Neural progenitor cell (in vitro differentiated cells): ENCODE data around the gene CEP295NL. TPM values are rescaled to one million over a fixed set of nuclear protein-coding genes. Genes with fewer than 3 reads are reported as not detected.
"Not testable (repeated sequence)": the region's sequence is repeated elsewhere in the genome, so short reads cannot be mapped to it uniquely, and the experiment has no call there.

Experiments used
- DNase-seq: peaks from one replicate; pipeline ENCODE4 v3.0.0-alpha.2; 2016; ENCODE audit warnings: low spot score
- H2AFZ ChIP-seq: fragments of 200-600 bp; sonication (generic); replicated peaks from 2 replicates; pipeline ENCODE4 v1.6.1; 2016; ENCODE audit warnings: antibody characterized with exemption
- H3F3A ChIP-seq: fragments of 200-600 bp; sonication (generic); 2 replicates; pipeline ENCODE4 v1.6.1; 2016; ENCODE audit warnings: antibody characterized with exemption, low read depth
- H3K27ac ChIP-seq: fragments of 200-600 bp; sonication (generic); 2 replicates; pipeline ENCODE4 v1.5.1; 2016; ENCODE audit warnings: mild to moderate bottlenecking
- H3K27me3 ChIP-seq: fragments of 200-600 bp; sonication (generic); 2 replicates; pipeline ENCODE4 v1.6.1; 2016; ENCODE audit warnings: mild to moderate bottlenecking, moderate library complexity
- H3K36me3 ChIP-seq: fragments of 200-600 bp; sonication (generic); 2 replicates; pipeline ENCODE4 v1.5.1; 2016
- H3K4me1 ChIP-seq: fragments of 200-600 bp; sonication (generic); 2 replicates; pipeline ENCODE4 v1.6.1; 2016; ENCODE audit warnings: mixed run types
- H3K4me2 ChIP-seq: fragments of 200-600 bp; sonication (generic); 2 replicates; pipeline ENCODE4 v1.6.1; 2016
- H3K4me3 ChIP-seq: fragments of 200-600 bp; sonication (generic); 2 replicates; pipeline ENCODE4 v1.5.1; 2016
- H3K79me2 ChIP-seq: fragments of 200-600 bp; sonication (generic); 2 replicates; pipeline ENCODE4 v1.6.1; 2016; ENCODE audit warnings: low read depth
- H3K9ac ChIP-seq: fragments of 200-600 bp; sonication (generic); 2 replicates; pipeline ENCODE4 v1.6.1; 2016
- H3K9me3 ChIP-seq: fragments of 200-600 bp; sonication (generic); 2 replicates; pipeline ENCODE4 v1.5.1; 2016; ENCODE audit warnings: low read depth
- H4K20me1 ChIP-seq: fragments of 200-600 bp; sonication (generic); 2 replicates; pipeline ENCODE4 v1.6.1; 2016; ENCODE audit warnings: low read depth
- H3K27ac Mint-ChIP-seq: 3 replicates; pipeline ENCODE4 v1.8.0; 2021; ENCODE audit warnings: mixed read lengths
- H3K27me3 Mint-ChIP-seq: 2 replicates; pipeline ENCODE4 v1.8.0; 2022; ENCODE audit warnings: low read depth, mild to moderate bottlenecking, inconsistent platforms, moderate library complexity, mixed read lengths; ENCODE audit not compliant: insufficient read depth
- H3K36me3 Mint-ChIP-seq: 3 replicates; pipeline ENCODE4 v1.8.0; 2021; ENCODE audit warnings: mixed read lengths
- H3K4me1 Mint-ChIP-seq: 3 replicates; pipeline ENCODE4 v1.8.0; 2021; ENCODE audit warnings: mixed read lengths
- H3K4me3 Mint-ChIP-seq: 3 replicates; pipeline ENCODE4 v1.8.0; 2021; ENCODE audit warnings: mild to moderate bottlenecking, moderate library complexity, mixed read lengths
- H3K9me3 Mint-ChIP-seq: 3 replicates; pipeline ENCODE4 v1.8.0; 2020; ENCODE audit warnings: mixed read lengths
- EZH2 ChIP-seq: fragments of 200-600 bp; sonication (generic); IDR thresholded peaks from 2 replicates; pipeline ENCODE4 v1.6.1; 2017; ENCODE audit warnings: antibody characterized with exemption, mild to moderate bottlenecking, moderate library complexity
- EZH2phosphoT487 ChIP-seq: fragments of 200-600 bp; sonication (generic); IDR thresholded peaks from 2 replicates; pipeline ENCODE4 v1.6.1; 2017; ENCODE audit warnings: antibody characterized with exemption
- total RNA-seq: library from RNA; depleted of rRNA; stranded (reverse); fragments of >200 nt; gene quantifications from 2 replicates; pipeline ENCODE4 v1.2.3, GENCODE V29; 2015; ENCODE audit warnings: low replicate concordance
- TF ChIP-seq, protein P1 (sequence below): fragments of 200-600 bp; sonication (generic); IDR thresholded peaks from 2 replicates; pipeline ENCODE4 v1.5.1; 2017; ENCODE audit warnings: antibody characterized with exemption, mild to moderate bottlenecking

The CEP295NL gene
- total RNA-seq, 1 donor from 2014 or later = 0.39 TPM

DNA sequence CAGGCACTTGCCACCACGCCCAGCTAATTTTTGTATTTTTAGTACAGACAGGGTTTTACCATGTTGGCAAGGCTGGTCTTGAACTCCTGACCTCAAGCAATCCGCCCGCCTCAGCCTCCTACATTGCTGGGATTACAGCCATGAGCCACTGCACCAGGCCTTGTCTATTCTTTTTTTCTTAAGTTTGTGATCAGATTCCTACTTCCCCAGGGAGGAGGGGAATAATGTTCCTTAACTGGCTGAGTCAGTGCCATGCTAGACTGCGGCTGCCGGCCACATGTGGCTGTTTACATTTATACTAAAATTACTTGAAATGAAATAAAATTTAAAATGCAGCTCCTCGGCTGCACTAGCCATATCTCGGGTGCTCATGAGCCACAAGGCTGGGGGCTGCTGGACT is 34.6 kb downstream of the CEP295NL start:
- Mint-ChIP-seq H3K27ac (no peak overlapping the region), H3K36me3 (peaks cover 16% of the 10 kb centered on the region), H3K9me3 (no peaks in the 10 kb centered on the region), H3K27me3 (no peaks in the 10 kb centered on the region), H3K4me1 (peaks cover 11% of the 10 kb centered on the region), H3K4me3 (no peak overlapping the region)
- DNase-seq = no peak
- Histone ChIP-seq H2AFZ (no peak overlapping the region), H3K27me3 (no peaks in the 10 kb centered on the region), H3F3A (no peaks in the 10 kb centered on the region), H3K27ac (no peak overlapping the region), H3K9ac (no peak overlapping the region), H3K4me3 (no peak overlapping the region), H3K9me3 (no peaks in the 10 kb centered on the region), H4K20me1 (peaks cover 7% of the 10 kb centered on the region), H3K36me3 (no peaks in the 10 kb centered on the region), H3K79me2 (no peaks in the 10 kb centered on the region), H3K4me2 (no peak overlapping the region), H3K4me1 (peaks cover 5% of the 10 kb centered on the region)
- TF ChIP-seq, protein P1, sequence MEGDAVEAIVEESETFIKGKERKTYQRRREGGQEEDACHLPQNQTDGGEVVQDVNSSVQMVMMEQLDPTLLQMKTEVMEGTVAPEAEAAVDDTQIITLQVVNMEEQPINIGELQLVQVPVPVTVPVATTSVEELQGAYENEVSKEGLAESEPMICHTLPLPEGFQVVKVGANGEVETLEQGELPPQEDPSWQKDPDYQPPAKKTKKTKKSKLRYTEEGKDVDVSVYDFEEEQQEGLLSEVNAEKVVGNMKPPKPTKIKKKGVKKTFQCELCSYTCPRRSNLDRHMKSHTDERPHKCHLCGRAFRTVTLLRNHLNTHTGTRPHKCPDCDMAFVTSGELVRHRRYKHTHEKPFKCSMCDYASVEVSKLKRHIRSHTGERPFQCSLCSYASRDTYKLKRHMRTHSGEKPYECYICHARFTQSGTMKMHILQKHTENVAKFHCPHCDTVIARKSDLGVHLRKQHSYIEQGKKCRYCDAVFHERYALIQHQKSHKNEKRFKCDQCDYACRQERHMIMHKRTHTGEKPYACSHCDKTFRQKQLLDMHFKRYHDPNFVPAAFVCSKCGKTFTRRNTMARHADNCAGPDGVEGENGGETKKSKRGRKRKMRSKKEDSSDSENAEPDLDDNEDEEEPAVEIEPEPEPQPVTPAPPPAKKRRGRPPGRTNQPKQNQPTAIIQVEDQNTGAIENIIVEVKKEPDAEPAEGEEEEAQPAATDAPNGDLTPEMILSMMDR = no peak
- no peak for TF ChIP-seq EZH2phosphoT487

DNA sequence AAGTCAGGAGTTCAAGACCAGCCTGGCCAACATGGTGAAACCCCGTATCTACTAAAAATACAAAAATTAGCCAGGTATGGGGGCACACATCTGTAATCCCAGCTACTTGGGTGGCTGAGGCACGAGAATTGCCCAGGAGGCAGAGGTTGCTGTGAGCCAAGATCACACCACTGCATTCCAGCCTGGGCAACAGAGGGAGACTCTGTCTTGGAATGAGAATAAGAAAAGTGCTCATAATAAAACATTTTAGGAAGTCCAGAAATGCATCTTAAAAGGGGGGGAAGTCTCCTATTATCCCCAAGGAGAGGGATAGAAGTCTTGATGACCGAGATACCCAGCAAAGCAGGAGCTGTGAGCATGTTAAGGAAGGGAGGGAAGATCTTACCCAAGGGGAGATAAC is 36.0 kb downstream of the CEP295NL start:
- not testable (repeated sequence) for H3K4me3 Mint-ChIP-seq, H3K9ac ChIP-seq, H3K27ac Mint-ChIP-seq

DNA sequence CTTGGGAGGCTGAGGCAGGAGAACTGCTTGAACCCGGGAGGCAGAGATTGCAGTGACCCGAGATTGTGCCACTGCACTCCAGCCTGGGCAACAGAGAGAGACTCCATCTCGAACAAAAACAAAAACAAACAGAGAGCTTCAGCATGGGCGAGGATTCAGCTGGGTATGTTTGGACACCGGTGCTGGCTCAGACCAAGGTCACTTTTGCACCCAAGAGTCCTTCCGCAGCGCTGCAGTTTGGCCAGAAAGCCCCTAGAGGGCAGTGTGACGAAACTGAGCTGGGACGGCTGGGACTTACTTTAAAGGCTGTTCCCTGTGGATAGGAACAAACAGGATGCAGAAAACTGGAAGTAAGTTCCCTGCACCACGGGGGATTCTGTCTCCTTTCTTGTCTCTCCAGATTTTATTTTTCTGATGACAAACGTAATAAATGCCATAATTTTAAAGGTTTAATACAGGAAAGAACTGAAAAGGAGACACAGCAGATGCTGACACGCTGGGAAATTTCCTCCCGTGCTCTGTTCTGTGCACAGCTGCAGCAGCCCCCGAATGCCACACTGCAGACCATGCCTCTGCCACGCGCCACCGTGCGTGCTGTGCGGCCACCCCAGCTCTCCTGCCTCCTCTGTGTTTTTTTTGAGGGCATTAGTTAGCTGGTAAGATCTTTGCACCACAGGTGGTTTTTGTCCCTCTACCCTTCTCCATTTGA is 37.2 kb downstream of the CEP295NL start:
- H3K27me3 Mint-ChIP-seq = no peaks in the 10 kb centered on the region
- peak overlapping the region; percentile 15 for H3K4me3 Mint-ChIP-seq
- peaks cover 5% of the 10 kb centered on the region for H3K4me1 ChIP-seq
- peaks cover 14% of the 10 kb centered on the region for H3K36me3 Mint-ChIP-seq
- H3K4me2 ChIP-seq = peak overlapping the region; percentile 28
- peak; percentile 88 for DNase-seq
- H3K9me3 Mint-ChIP-seq = no peaks in the 10 kb centered on the region
- H4K20me1 ChIP-seq = peaks cover 7% of the 10 kb centered on the region
- no peaks in the 10 kb centered on the region for H3K79me2 ChIP-seq
- no peaks in the 10 kb centered on the region for H3K9me3 ChIP-seq
- H3K27me3 ChIP-seq = no peaks in the 10 kb centered on the region
- H3F3A ChIP-seq = no peaks in the 10 kb centered on the region
- H3K4me3 ChIP-seq = no peak overlapping the region
- no peaks in the 10 kb centered on the region for H3K36me3 ChIP-seq
- H2AFZ ChIP-seq = no peak overlapping the region
- H3K27ac Mint-ChIP-seq = peak overlapping the region; percentile 61
- TF ChIP-seq EZH2phosphoT487 (no peak), EZH2 (no peak)
- TF ChIP-seq, protein P1 = peak; percentile 87
- H3K4me1 Mint-ChIP-seq = peaks cover 10% of the 10 kb centered on the region
- H3K27ac ChIP-seq = no peak overlapping the region
- no peak overlapping the region for H3K9ac ChIP-seq

More for the DNA sequence above, 36.0 kb downstream of the CEP295NL start:
- Mint-ChIP-seq H3K36me3 (peaks cover 15% of the 10 kb centered on the region), H3K4me1 (peaks cover 10% of the 10 kb centered on the region)
- not testable (repeated sequence) for H3K9me3 Mint-ChIP-seq, H3K9me3 ChIP-seq, H3K4me2 ChIP-seq, H3K27me3 Mint-ChIP-seq, H3K4me1 ChIP-seq, H3K36me3 ChIP-seq, H3K27ac ChIP-seq, H3F3A ChIP-seq, H3K79me2 ChIP-seq, H2AFZ ChIP-seq, H3K4me3 ChIP-seq, H4K20me1 ChIP-seq, H3K27me3 ChIP-seq, DNase-seq

DNA sequence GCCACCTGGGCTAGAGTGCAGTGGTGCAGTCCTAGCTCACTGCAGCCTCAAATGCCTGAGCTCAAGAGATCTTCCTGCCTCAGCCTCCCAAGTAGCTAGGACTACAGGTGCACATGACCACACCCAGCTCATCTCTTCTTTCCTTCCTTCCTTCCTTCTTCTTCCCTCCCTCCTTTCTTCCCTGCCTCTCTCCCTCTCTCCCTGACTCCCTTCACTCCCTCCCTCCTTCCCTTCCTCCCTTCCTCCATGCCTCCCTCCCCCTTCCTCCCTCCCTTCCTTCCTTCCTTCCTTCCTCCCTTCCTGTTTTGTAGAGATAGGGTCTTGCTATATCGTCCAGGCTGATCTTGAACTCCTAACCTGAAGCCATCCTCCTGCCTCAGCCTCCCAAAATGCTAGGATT is 38.9 kb downstream of the CEP295NL start:
- no peaks in the 10 kb centered on the region for H3K27me3 ChIP-seq
- H2AFZ ChIP-seq = no peak overlapping the region
- no peak overlapping the region for H3K9ac ChIP-seq
- H3K79me2 ChIP-seq = no peaks in the 10 kb centered on the region
- H4K20me1 ChIP-seq = peaks cover 7% of the 10 kb centered on the region
- H3K4me3 Mint-ChIP-seq = no peak overlapping the region
- no peak overlapping the region for H3K27ac Mint-ChIP-seq
- H3K36me3 Mint-ChIP-seq = peaks cover 8% of the 10 kb centered on the region
- no peaks in the 10 kb centered on the region for H3K27me3 Mint-ChIP-seq
- peaks cover 5% of the 10 kb centered on the region for H3K4me1 ChIP-seq
- H3K4me2 ChIP-seq = no peak overlapping the region
- no peaks in the 10 kb centered on the region for H3K36me3 ChIP-seq
- no peak overlapping the region for H3K4me3 ChIP-seq
- H3K9me3 Mint-ChIP-seq = no peaks in the 10 kb centered on the region
- TF ChIP-seq EZH2 (no peak), EZH2phosphoT487 (no peak)
- TF ChIP-seq, protein P1 = no peak
- H3F3A ChIP-seq = no peaks in the 10 kb centered on the region
- H3K27ac ChIP-seq = no peak overlapping the region
- peaks cover 10% of the 10 kb centered on the region for H3K4me1 Mint-ChIP-seq
- no peak for DNase-seq
- H3K9me3 ChIP-seq = no peaks in the 10 kb centered on the region
